GM19372 (cell line): ENCODE data around the gene ASTL.
"Not testable (repeated sequence)": the region's sequence is repeated elsewhere in the genome, so short reads cannot be mapped to it uniquely, and the experiment has no call there.

Experiments
- ATAC-seq: cut with Tn5 transposase; IDR thresholded peaks from one replicate; pipeline ENCODE4 v1.9.1; 2021; ENCODE audit warnings: mild to moderate bottlenecking, low read depth, moderate library complexity; ENCODE audit not compliant: unreplicated experiment

The ASTL gene

GRCh38 chr2:96088340-96089335 is 49.7 kb downstream of the ASTL start:
- no peak for ATAC-seq

- no peak for ATAC-seq
These were observed 51.2 kb downstream of the ASTL start for GRCh38 chr2:96087130-96087529.

GRCh38 chr2:96085541-96086355 is 52.6 kb downstream of the ASTL start:
- no peak for ATAC-seq

- not testable (repeated sequence) for ATAC-seq
These were observed 53.3 kb downstream of the ASTL start for GRCh38 chr2:96084858-96085518.

GRCh38 chr2:96083989-96084857 is 54.1 kb downstream of the ASTL start:
- ATAC-seq, result no peak

- ATAC-seq, result no peak
These were observed 55.0 kb downstream of the ASTL start for GRCh38 chr2:96083064-96083939.

- no peak for ATAC-seq
These were observed 55.9 kb downstream of the ASTL start for GRCh38 chr2:96082211-96083063.

- ATAC-seq, result no peak
These were observed 57.3 kb downstream of the ASTL start for GRCh38 chr2:96081042-96081441.

GRCh38 chr2:96075199-96075771 is 63.0 kb downstream of the ASTL start:
- no peak for ATAC-seq

- ATAC-seq, result no peak
These were observed 64.1 kb downstream of the ASTL start for GRCh38 chr2:96074156-96074555.

GRCh38 chr2:96073170-96073775 is 65.0 kb downstream of the ASTL start:
- no peak for ATAC-seq
